Duodenal mucosa (tissue), 2 donors: ENCODE measurements around the gene JADE1.

Source experiments
- H3K27ac ChIP-seq: one replicate; pipeline ENCODE4 v1.7.0; 2013; ENCODE audit warnings: low read depth, low read length
- H3K27me3 ChIP-seq, 2 donors: one replicate each; pipeline ENCODE4 v1.7.0; 2013; ENCODE audit warnings: low read length in 2 of 2, control low read depth in 1 of 2; ENCODE audit not compliant: insufficient read depth in 2 of 2, control insufficient read depth in 1 of 2
- H3K36me3 ChIP-seq, 2 donors: one replicate each; pipeline ENCODE4 v1.7.0; 2013; ENCODE audit warnings: low read length in 2 of 2, control low read depth in 1 of 2; ENCODE audit not compliant: insufficient read depth in 2 of 2, control insufficient read depth in 1 of 2
- H3K4me1 ChIP-seq, 2 donors: one replicate each; pipeline ENCODE4 v1.7.0; 2013; ENCODE audit warnings: low read length in 2 of 2, control low read depth in 1 of 2; ENCODE audit not compliant: insufficient read depth in 2 of 2, control insufficient read depth in 1 of 2
- H3K4me3 ChIP-seq, 2 donors: one replicate each; pipeline ENCODE4 v1.7.0; 2013; ENCODE audit warnings: low read length in 2 of 2, low read depth in 1 of 2
- H3K9ac ChIP-seq, 2 donors: one replicate each; pipeline ENCODE4 v1.7.0; 2013; ENCODE audit warnings: low read length in 2 of 2, low read depth in 1 of 2
- H3K9me3 ChIP-seq, 2 donors: one replicate each; pipeline ENCODE4 v1.7.0; 2013; ENCODE audit warnings: low read length in 2 of 2, control low read depth in 1 of 2; ENCODE audit not compliant: control insufficient read depth in 1 of 2

Gene JADE1

GRCh38 chr4:128841402-128841801 is 31.9 kb downstream of the JADE1 start:
- no peak overlapping the region for H3K27ac ChIP-seq
- no peaks in the 10 kb centered on the region for H3K27me3 ChIP-seq
- H3K36me3 ChIP-seq: peaks cover 19 to 39% of the 10 kb centered on the region in 2 donors
- H3K9ac ChIP-seq: no peak overlapping the region
- H3K4me3 ChIP-seq: no peak overlapping the region
- no peaks in the 10 kb centered on the region for H3K9me3 ChIP-seq
- H3K4me1 ChIP-seq: peaks cover 12 to 14% of the 10 kb centered on the region in 2 donors

GRCh38 chr4:128844931-128845330 is 35.4 kb downstream of the JADE1 start:
- Histone ChIP-seq H3K9ac (no peak overlapping the region), H3K4me1 (peaks cover 0 to 2% of the 10 kb centered on the region in 2 donors), H3K36me3 (peaks cover 45 to 72% of the 10 kb centered on the region in 2 donors), H3K27me3 (no peaks in the 10 kb centered on the region), H3K4me3 (no peak overlapping the region), H3K9me3 (no peaks in the 10 kb centered on the region), H3K27ac (no peak overlapping the region)

- Histone ChIP-seq H3K9ac (no peak overlapping the region), H3K4me3 (no peak overlapping the region), H3K27me3 (no peaks in the 10 kb centered on the region), H3K36me3 (peaks cover 45 to 80% of the 10 kb centered on the region in 2 donors), H3K27ac (no peak overlapping the region), H3K4me1 (no peaks in the 10 kb centered on the region), H3K9me3 (no peaks in the 10 kb centered on the region)
These were observed 36.6 kb downstream of the JADE1 start for GRCh38 chr4:128846063-128846462.

- Histone ChIP-seq H3K27ac (no peak overlapping the region), H3K36me3 (peaks cover 48 to 90% of the 10 kb centered on the region in 2 donors), H3K27me3 (no peaks in the 10 kb centered on the region)
These were observed 37.7 kb downstream of the JADE1 start for GRCh38 chr4:128847082-128847724.

GRCh38 chr4:128848461-128848860 is 39.0 kb downstream of the JADE1 start:
- no peak overlapping the region for H3K9ac ChIP-seq
- no peaks in the 10 kb centered on the region for H3K27me3 ChIP-seq
- no peaks in the 10 kb centered on the region for H3K4me1 ChIP-seq
- H3K36me3 ChIP-seq: peaks cover 55 to 92% of the 10 kb centered on the region in 2 donors
- no peaks in the 10 kb centered on the region for H3K9me3 ChIP-seq
- no peak overlapping the region for H3K4me3 ChIP-seq
- no peak overlapping the region for H3K27ac ChIP-seq

More at GRCh38 chr4:128847082-128847724, 37.7 kb downstream of the JADE1 start:
- Histone ChIP-seq H3K4me1 (no peaks in the 10 kb centered on the region), H3K9ac (no peak overlapping the region), H3K9me3 (no peaks in the 10 kb centered on the region), H3K4me3 (no peak overlapping the region)

DNA sequence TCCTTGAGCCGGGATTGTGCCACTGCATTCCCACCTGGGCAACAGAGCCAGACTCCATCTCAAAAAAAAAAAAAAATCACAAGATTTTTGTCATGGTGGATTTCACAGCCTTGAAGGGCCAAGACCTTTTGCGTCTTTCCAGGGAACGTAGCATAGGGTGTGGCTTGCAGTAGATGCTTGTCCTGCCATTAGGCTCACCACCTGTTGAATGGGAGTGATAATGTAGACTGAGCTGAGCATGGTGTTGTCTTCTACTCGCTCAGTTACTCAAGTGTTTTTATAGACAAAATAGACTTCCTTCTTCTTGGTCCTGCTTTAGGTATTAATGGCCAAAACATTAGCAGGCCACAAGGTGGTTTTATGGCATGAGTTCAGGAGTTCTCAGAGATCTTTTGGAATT is 40.8 kb downstream of the JADE1 start:
- H3K36me3 ChIP-seq: peaks cover 51 to 91% of the 10 kb centered on the region in 2 donors
- H3K4me1 ChIP-seq: no peaks in the 10 kb centered on the region
- H3K27me3 ChIP-seq: no peaks in the 10 kb centered on the region
- no peak overlapping the region for H3K27ac ChIP-seq
- no peak overlapping the region for H3K4me3 ChIP-seq
- no peak overlapping the region for H3K9ac ChIP-seq
- H3K9me3 ChIP-seq: no peaks in the 10 kb centered on the region

DNA sequence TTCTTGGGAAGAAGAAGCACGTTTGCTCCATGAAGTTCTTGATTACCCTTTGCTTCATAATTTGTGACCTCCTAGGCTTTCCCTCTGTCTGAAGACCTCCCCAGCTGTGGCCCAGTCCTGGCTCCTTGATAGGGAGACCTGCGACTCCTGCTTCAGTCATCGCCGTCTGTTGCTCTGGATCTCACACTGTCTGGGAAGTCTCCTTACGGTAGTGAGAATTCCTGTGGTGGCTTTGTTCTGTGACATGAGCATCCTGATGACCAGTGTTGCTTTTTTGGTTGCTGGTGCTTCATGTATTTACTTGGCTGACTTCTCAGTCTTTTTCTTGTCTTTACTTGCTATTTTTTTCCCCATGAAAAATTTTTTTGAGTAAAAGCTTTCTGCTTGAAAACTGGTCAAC is 44.2 kb downstream of the JADE1 start:
- H3K27ac ChIP-seq: no peak overlapping the region

DNA sequence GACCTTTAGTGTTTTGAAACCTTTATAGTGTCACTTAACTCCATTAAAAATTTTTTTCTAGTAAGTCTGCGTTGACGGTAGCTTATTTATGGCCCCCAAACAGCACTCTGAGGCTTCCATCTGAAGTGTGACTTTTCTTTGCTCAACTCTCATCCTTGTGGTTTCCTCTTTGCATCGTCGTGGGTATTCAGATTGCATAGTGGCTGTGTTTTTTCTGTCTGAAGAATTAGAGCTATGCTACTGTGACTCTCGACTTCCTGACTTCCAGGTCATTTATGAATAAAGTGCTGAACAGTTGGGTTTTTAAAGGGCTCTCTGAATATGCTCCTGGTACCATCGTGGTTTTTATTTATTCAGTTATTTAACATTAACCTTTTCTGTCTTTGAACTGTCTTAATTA is 44.9 kb downstream of the JADE1 start:
- Histone ChIP-seq H3K4me3 (no peak overlapping the region), H3K36me3 (peaks cover 39 to 86% of the 10 kb centered on the region in 2 donors), H3K27me3 (no peaks in the 10 kb centered on the region), H3K9ac (no peak overlapping the region), H3K27ac (no peak overlapping the region), H3K4me1 (peaks cover 4% of the 10 kb centered on the region in 2 donors), H3K9me3 (no peaks in the 10 kb centered on the region)

More for the DNA sequence above, 44.2 kb downstream of the JADE1 start:
- Histone ChIP-seq H3K9ac (no peak overlapping the region), H3K9me3 (no peaks in the 10 kb centered on the region), H3K36me3 (peaks cover 41 to 88% of the 10 kb centered on the region in 2 donors), H3K4me1 (no peaks in the 10 kb centered on the region), H3K4me3 (no peak overlapping the region), H3K27me3 (no peaks in the 10 kb centered on the region)

GRCh38 chr4:128855621-128856020 is 46.1 kb downstream of the JADE1 start:
- no peak overlapping the region for H3K4me3 ChIP-seq
- peaks cover 44 to 83% of the 10 kb centered on the region in 2 donors for H3K36me3 ChIP-seq
- H3K4me1 ChIP-seq: peaks cover 6 to 12% of the 10 kb centered on the region in 2 donors
- no peak overlapping the region for H3K27ac ChIP-seq
- no peak overlapping the region for H3K9ac ChIP-seq
- H3K27me3 ChIP-seq: no peaks in the 10 kb centered on the region
- no peaks in the 10 kb centered on the region for H3K9me3 ChIP-seq

- peaks cover 49 to 88% of the 10 kb centered on the region in 2 donors for H3K36me3 ChIP-seq
- no peak overlapping the region for H3K4me3 ChIP-seq
- no peak overlapping the region for H3K27ac ChIP-seq
- no peaks in the 10 kb centered on the region for H3K9me3 ChIP-seq
- no peaks in the 10 kb centered on the region for H3K27me3 ChIP-seq
- H3K9ac ChIP-seq: no peak overlapping the region
- H3K4me1 ChIP-seq: peaks cover 6 to 12% of the 10 kb centered on the region in 2 donors
These were observed 46.7 kb downstream of the JADE1 start for GRCh38 chr4:128856246-128856645.
